HepG2 (cell line): Measurements from ENCODE around the gene FHL3. TPM values are rescaled to one million over a fixed set of nuclear protein-coding genes. Genes with fewer than 3 reads are reported as not detected.

ENCODE experiments used
- ATRX ChIP-seq: sonication (generic); formaldehyde crosslinking; IDR thresholded peaks from 2 replicates; pipeline ENCODE4 v1.4.0; 2020; ENCODE audit warnings: missing genetic modification reagents, borderline replicate concordance
- BRCA1 ChIP-seq: sonication (generic); formaldehyde crosslinking; IDR thresholded peaks from 2 replicates; pipeline ENCODE4 v1.4.0; 2020; ENCODE audit warnings: missing genetic modification reagents
- FOSL1 ChIP-seq: sonication (generic); formaldehyde crosslinking; IDR thresholded peaks from 2 replicates; pipeline ENCODE4 v1.9.0; 2021; ENCODE audit warnings: missing genetic modification reagents, borderline replicate concordance
- GABPB1 ChIP-seq: IDR thresholded peaks from 2 replicates; pipeline ENCODE4 v1.6.1; 2016; ENCODE audit warnings: mild to moderate bottlenecking, missing genetic modification reagents, moderate library complexity, missing compliant biosample characterization
- HHEX ChIP-seq: IDR thresholded peaks from 2 replicates; pipeline ENCODE4 v1.6.1; 2016; ENCODE audit warnings: control low read depth
- HOXA5 ChIP-seq: sonication (generic); formaldehyde crosslinking; IDR thresholded peaks from 2 replicates; pipeline ENCODE4 v1.4.0; 2020; ENCODE audit warnings: missing genetic modification reagents
- JUND ChIP-seq: sonication (generic); formaldehyde crosslinking; IDR thresholded peaks from 2 replicates; pipeline ENCODE4 v1.8.0; 2022; ENCODE audit warnings: mild to moderate bottlenecking, missing genetic modification reagents
- NFE2L2 ChIP-seq: fragments of 150-350 bp; IDR thresholded peaks from 2 replicates; pipeline ENCODE4 v1.6.1; 2014; ENCODE audit warnings: low read length
- NR2F6 ChIP-seq, 2 experiments: IDR thresholded peaks; 2 replicates each; pipeline ENCODE4 v1.6.1; 2016; ENCODE audit warnings: antibody characterized with exemption in 1 of 2, mild to moderate bottlenecking in 1 of 2
- POLR2A ChIP-seq, 2 experiments: IDR thresholded peaks; 2 replicates each; pipeline ENCODE4 v1.6.1; 2011; ENCODE audit warnings: low read depth in 2 of 2, low read length in 2 of 2, mild to moderate bottlenecking in 1 of 2, moderate library complexity in 1 of 2; ENCODE audit not compliant: insufficient read depth in 1 of 2
- PTBP1 ChIP-seq: fragments of 200-400 bp; formaldehyde crosslinking; IDR thresholded peaks from 2 replicates; pipeline ENCODE4 v1.6.1; 2018; ENCODE audit warnings: low read length, low read depth; ENCODE audit not compliant: poor library complexity, severe bottlenecking
- RXRB ChIP-seq: IDR thresholded peaks from 2 replicates; pipeline ENCODE4 v1.6.1; 2016; ENCODE audit warnings: borderline replicate concordance, missing genetic modification reagents, missing compliant biosample characterization
- SRY ChIP-seq: sonication (generic); formaldehyde crosslinking; IDR thresholded peaks from 2 replicates; pipeline ENCODE4 v1.8.0; 2022; ENCODE audit warnings: mild to moderate bottlenecking, missing genetic modification reagents
- ZFP62 ChIP-seq: sonication (generic); formaldehyde crosslinking; IDR thresholded peaks from 2 replicates; pipeline ENCODE4 v1.4.0; 2020; ENCODE audit warnings: missing genetic modification reagents
- ZNF136 ChIP-seq: sonication (generic); formaldehyde crosslinking; IDR thresholded peaks from 2 replicates; pipeline ENCODE4 v1.8.1; 2022; ENCODE audit warnings: low read depth, mild to moderate bottlenecking, moderate library complexity, missing genetic modification reagents
- ZNF230 ChIP-seq: sonication (generic); formaldehyde crosslinking; IDR thresholded peaks from 2 replicates; pipeline ENCODE4 v1.4.0; 2020; ENCODE audit warnings: mild to moderate bottlenecking, missing genetic modification reagents
- ZNF460 ChIP-seq: sonication (generic); formaldehyde crosslinking; IDR thresholded peaks from 2 replicates; pipeline ENCODE4 v1.5.1; 2020; ENCODE audit warnings: missing genetic modification reagents, mild to moderate bottlenecking, borderline replicate concordance
- ZNF484 ChIP-seq: sonication (generic); formaldehyde crosslinking; IDR thresholded peaks from 2 replicates; pipeline ENCODE4 v1.5.1; 2020; ENCODE audit warnings: mild to moderate bottlenecking, low read depth, missing genetic modification reagents, borderline replicate concordance
- ZNF547 ChIP-seq: sonication (generic); formaldehyde crosslinking; IDR thresholded peaks from 2 replicates; pipeline ENCODE4 v1.5.1; 2020; ENCODE audit warnings: mild to moderate bottlenecking, missing genetic modification reagents
- ZNF564 ChIP-seq: sonication (generic); formaldehyde crosslinking; IDR thresholded peaks from 2 replicates; pipeline ENCODE4 v1.8.1; 2023; ENCODE audit warnings: mild to moderate bottlenecking, missing genetic modification reagents
- ZNF788 ChIP-seq: sonication (generic); formaldehyde crosslinking; IDR thresholded peaks from 2 replicates; pipeline ENCODE4 v1.5.0; 2020; ENCODE audit warnings: mild to moderate bottlenecking, missing genetic modification reagents, borderline replicate concordance
- ZSCAN25 ChIP-seq: sonication (generic); formaldehyde crosslinking; IDR thresholded peaks from 2 replicates; pipeline ENCODE4 v1.8.0; 2022; ENCODE audit warnings: mild to moderate bottlenecking, missing genetic modification reagents
- polyA plus RNA-seq, 8 experiments: library from polyadenylated mRNA; depleted of rRNA in 3 of 8; stranded (reverse) in 7 of 8; unstranded in 1 of 8; fragments of >200 nt; fragmentation: Illumina TruSeq in 4 of 8; extraction: Trizol in 4 of 8; gene quantifications; 2 replicates each; pipeline versions ENCODE4 v1.2.1 to v1.2.3, GENCODE V29; 2011 to 2016; ENCODE audit warnings: low read depth in 4 of 8, missing spikeins in 1 of 8, mixed read lengths in 1 of 8; ENCODE audit not compliant: insufficient read depth in 1 of 8
- total RNA-seq, 5 experiments: library from RNA; depleted of rRNA; stranded (reverse); fragments of >200 nt; fragmentation: Illumina TruSeq; extraction: Trizol; gene quantifications; 2 replicates each; pipeline ENCODE4 v1.2.3, GENCODE V29; 2016; ENCODE audit warnings: low read depth in 1 of 5
- TF ChIP-seq, protein P1 (sequence below): sonication (generic); formaldehyde crosslinking; IDR thresholded peaks from 2 replicates; pipeline ENCODE4 v1.4.0; 2020; ENCODE audit warnings: missing genetic modification reagents
- TF ChIP-seq, protein P2 (sequence below): sonication (generic); formaldehyde crosslinking; IDR thresholded peaks from 2 replicates; pipeline ENCODE4 v1.5.0; 2020; ENCODE audit warnings: missing genetic modification reagents, mild to moderate bottlenecking, borderline replicate concordance
- TF ChIP-seq, protein P3 (sequence below): sonication (generic); formaldehyde crosslinking; IDR thresholded peaks from 2 replicates; pipeline ENCODE4 v1.4.0; 2020; ENCODE audit warnings: missing genetic modification reagents
- TF ChIP-seq, protein P4 (sequence below): sonication (generic); formaldehyde crosslinking; IDR thresholded peaks from 2 replicates; pipeline ENCODE4 v1.5.0; 2020; ENCODE audit warnings: mild to moderate bottlenecking, missing genetic modification reagents, borderline replicate concordance

FHL3 gene
- total and polyA plus RNA-seq, 2 of the 13 experiments (the other 11 are each of a cell fraction or from before 2014, with no cell fraction given), result 2.8 to 6.6 TPM

DNA sequence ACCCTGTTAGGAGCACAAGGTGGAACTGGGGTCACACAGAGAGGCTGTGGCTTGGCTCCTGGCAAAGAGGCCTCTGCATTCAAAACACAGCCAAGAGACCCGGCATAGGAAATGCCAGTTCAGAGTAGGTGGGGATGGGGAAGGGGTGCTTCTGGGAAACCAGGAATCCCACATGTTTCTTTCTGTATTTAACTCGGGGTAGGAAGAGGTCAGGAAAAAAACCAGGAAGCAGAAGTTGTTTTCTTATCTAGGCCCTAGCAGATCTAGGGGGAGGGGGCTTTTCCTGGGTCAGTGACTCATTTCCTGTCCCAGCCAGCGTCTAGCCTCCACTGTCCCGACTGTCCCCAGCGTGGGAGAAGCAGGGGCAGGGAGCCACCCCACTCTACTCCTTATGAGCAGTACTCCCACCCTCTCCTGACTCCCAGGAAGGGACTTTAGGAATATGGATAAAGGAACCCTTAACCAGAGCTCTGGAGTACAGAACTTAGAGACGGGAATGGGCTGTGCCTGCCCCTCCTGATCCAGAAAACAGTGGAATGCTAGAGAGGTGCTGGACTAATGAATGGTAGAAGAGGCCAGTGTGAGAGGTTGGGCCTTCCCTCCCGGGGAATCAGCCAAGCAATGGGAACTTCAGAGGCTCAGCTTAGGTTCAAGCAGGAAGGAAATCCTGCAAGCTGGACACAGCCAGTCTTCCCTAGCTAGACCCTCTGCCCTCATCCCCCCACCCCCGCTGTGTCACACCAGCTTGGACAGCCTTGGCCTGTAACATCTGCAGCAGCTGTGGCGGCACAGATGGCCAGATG, 5.7 kb downstream of the FHL3 start (continued):
- TF ChIP-seq, protein P1, sequence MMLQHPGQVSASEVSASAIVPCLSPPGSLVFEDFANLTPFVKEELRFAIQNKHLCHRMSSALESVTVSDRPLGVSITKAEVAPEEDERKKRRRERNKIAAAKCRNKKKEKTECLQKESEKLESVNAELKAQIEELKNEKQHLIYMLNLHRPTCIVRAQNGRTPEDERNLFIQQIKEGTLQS (CRISPR knock-in tag), result peak; percentile 12; the same call in 1 of the 2 replicates
- TF ChIP-seq NR2F6 (IDR thresholded peaks at IDR 0.05) (0 out of 2 replicates have a peak, but pooled peaks have one; percentile 21), NR2F6 (CRISPR knock-in tag; IDR thresholded peaks at IDR 0.05) (peak; percentile 31; the same call in 1 of the 2 replicates), ZNF136 (no peak), ATRX (no peak), FOSL1 (CRISPR knock-in tag) (peak; percentile 67; the same call in 1 of the 2 replicates), RXRB (CRISPR knock-in tag) (0 out of 2 replicates have a peak, but pooled peaks have one; percentile 13), HHEX (CRISPR knock-in tag) (0 out of 2 replicates have a peak, but pooled peaks have one; percentile 16), NFE2L2 (no peak), ZNF460 (no peak), BRCA1 (CRISPR knock-in tag) (no peak), SRY (CRISPR knock-in tag) (no peak), ZNF788 (CRISPR knock-in tag) (no peak), ZSCAN25 (CRISPR knock-in tag) (no peak), POLR2A (IDR thresholded peaks at IDR 0.05; ENCODE audit: insufficient read depth in 1 of 2, low read depth in 2 of 2, low read length in 2 of 2) (peak in 1 of 2 experiments; percentile 38; a peak in 1 of 4 replicates), ZNF547 (CRISPR knock-in tag) (no peak), HOXA5 (CRISPR knock-in tag) (no peak), PTBP1 (no peak), ZFP62 (no peak), ZNF564 (CRISPR knock-in tag) (no peak), ZNF230 (CRISPR knock-in tag) (no peak), GABPB1 (peak; percentile 56), ZNF484 (CRISPR knock-in tag) (no peak), JUND (CRISPR knock-in tag) (peak; percentile 78; the same call in 1 of the 2 replicates)
- TF ChIP-seq, protein P2, sequence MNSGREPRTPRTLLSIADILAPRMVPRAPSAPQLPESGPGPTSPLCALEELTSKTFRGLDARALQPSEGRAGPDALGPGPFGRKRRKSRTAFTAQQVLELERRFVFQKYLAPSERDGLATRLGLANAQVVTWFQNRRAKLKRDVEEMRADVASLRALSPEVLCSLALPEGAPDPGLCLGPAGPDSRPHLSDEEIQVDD, result no peak
- TF ChIP-seq, protein P3, sequence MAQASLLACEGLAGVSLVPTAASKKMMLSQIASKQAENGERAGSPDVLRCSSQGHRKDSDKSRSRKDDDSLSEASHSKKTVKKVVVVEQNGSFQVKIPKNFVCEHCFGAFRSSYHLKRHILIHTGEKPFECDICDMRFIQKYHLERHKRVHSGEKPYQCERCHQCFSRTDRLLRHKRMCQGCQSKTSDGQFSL (CRISPR knock-in tag), result no peak
- TF ChIP-seq, protein P4, sequence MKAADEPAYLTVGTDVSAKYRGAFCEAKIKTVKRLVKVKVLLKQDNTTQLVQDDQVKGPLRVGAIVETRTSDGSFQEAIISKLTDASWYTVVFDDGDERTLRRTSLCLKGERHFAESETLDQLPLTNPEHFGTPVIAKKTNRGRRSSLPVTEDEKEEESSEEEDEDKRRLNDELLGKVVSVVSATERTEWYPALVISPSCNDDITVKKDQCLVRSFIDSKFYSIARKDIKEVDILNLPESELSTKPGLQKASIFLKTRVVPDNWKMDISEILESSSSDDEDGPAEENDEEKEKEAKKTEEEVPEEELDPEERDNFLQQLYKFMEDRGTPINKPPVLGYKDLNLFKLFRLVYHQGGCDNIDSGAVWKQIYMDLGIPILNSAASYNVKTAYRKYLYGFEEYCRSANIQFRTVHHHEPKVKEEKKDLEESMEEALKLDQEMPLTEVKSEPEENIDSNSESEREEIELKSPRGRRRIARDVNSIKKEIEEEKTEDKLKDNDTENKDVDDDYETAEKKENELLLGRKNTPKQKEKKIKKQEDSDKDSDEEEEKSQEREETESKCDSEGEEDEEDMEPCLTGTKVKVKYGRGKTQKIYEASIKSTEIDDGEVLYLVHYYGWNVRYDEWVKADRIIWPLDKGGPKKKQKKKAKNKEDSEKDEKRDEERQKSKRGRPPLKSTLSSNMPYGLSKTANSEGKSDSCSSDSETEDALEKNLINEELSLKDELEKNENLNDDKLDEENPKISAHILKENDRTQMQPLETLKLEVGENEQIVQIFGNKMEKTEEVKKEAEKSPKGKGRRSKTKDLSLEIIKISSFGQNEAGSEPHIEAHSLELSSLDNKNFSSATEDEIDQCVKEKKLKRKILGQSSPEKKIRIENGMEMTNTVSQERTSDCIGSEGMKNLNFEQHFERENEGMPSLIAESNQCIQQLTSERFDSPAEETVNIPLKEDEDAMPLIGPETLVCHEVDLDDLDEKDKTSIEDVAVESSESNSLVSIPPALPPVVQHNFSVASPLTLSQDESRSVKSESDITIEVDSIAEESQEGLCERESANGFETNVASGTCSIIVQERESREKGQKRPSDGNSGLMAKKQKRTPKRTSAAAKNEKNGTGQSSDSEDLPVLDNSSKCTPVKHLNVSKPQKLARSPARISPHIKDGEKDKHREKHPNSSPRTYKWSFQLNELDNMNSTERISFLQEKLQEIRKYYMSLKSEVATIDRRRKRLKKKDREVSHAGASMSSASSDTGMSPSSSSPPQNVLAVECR (CRISPR knock-in tag), result peak; percentile 29; the same call in 1 of the 2 replicates
